HG02884 (cell line): ENCODE data around the gene SCRT2.

Source experiments
- ATAC-seq: cut with Tn5 transposase; IDR thresholded peaks from one replicate; pipeline ENCODE4 v1.9.1; 2021; ENCODE audit warnings: mild to moderate bottlenecking, moderate library complexity; ENCODE audit not compliant: unreplicated experiment

Gene SCRT2

GRCh38 chr20:635028-635892 is 40.3 kb downstream of the SCRT2 start:
- no peak for ATAC-seq

- ATAC-seq: no peak
Measured at GRCh38 chr20:634148-634925, 41.3 kb downstream of the SCRT2 start.

- no peak for ATAC-seq
Measured at GRCh38 chr20:631101-631500, 44.5 kb downstream of the SCRT2 start.

GRCh38 chr20:626579-626978 is 49.0 kb downstream of the SCRT2 start:
- no peak for ATAC-seq

GRCh38 chr20:625360-625932 is 50.2 kb downstream of the SCRT2 start:
- ATAC-seq: no peak

GRCh38 chr20:623704-624103 is 51.9 kb downstream of the SCRT2 start:
- ATAC-seq: no peak

GRCh38 chr20:623021-623420 is 52.6 kb downstream of the SCRT2 start:
- ATAC-seq: no peak

- no peak for ATAC-seq
Measured at GRCh38 chr20:622161-622560, 53.4 kb downstream of the SCRT2 start.

- no peak for ATAC-seq
Measured at GRCh38 chr20:621125-621756, 54.4 kb downstream of the SCRT2 start.

GRCh38 chr20:620246-620645 is 55.4 kb downstream of the SCRT2 start:
- ATAC-seq: no peak

GRCh38 chr20:618980-619379 is 56.6 kb downstream of the SCRT2 start:
- ATAC-seq: no peak

- ATAC-seq: no peak
Measured at GRCh38 chr20:617934-618690, 57.5 kb downstream of the SCRT2 start.

- ATAC-seq: no peak
Measured at GRCh38 chr20:615514-615913, 60.1 kb downstream of the SCRT2 start.

- no peak for ATAC-seq
Measured at GRCh38 chr20:611843-612185, 63.8 kb downstream of the SCRT2 start.
